HG02588 (cell line): ENCODE measurements around the gene ELP2.
"Not testable (repeated sequence)": the region's sequence is repeated elsewhere in the genome, so short reads cannot be mapped to it uniquely, and the experiment has no call there.

Source experiments
- ATAC-seq: cut with Tn5 transposase; IDR thresholded peaks from one replicate; pipeline ENCODE4 v1.9.1; 2021; ENCODE audit warnings: mild to moderate bottlenecking, moderate library complexity; ENCODE audit not compliant: unreplicated experiment

ELP2 gene

DNA sequence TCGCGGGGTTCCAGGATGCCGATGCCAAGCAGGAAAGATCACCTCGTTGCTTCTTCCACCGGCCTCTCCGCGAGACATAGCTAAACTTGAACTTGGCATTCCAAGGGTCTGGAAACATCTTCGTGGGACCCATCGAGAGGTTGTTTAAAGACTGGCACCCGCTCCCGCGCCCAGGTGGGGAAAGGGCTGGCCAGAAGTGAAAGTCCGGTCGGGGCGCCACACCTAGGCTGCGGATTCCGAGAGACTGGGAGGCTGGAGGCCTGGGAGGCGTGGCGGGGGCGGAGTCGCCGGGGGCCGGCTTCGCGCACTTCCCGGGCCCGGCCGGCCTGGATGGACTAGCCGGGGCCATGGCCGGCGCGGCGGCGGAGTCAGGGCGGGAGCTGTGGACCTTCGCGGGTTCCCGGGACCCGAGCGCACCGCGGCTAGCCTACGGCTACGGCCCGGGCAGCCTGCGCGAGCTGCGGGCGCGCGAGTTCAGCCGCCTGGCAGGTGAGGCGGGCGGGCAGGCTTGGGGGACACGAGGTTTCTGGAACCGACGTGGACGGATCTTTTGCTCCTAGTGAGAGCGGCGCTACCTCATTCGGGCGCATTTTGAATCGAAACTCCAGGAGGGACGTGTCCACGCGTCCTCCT is 57.6 kb downstream of the ELP2 start, which contains the start of gene MOCOS:
MOCOS (plus strand) TSS at position 305 of the 633 bp plus-strand sequence; CDS start at position 348, 43 bp downstream.
- ATAC-seq, result peak; percentile 79

DNA sequence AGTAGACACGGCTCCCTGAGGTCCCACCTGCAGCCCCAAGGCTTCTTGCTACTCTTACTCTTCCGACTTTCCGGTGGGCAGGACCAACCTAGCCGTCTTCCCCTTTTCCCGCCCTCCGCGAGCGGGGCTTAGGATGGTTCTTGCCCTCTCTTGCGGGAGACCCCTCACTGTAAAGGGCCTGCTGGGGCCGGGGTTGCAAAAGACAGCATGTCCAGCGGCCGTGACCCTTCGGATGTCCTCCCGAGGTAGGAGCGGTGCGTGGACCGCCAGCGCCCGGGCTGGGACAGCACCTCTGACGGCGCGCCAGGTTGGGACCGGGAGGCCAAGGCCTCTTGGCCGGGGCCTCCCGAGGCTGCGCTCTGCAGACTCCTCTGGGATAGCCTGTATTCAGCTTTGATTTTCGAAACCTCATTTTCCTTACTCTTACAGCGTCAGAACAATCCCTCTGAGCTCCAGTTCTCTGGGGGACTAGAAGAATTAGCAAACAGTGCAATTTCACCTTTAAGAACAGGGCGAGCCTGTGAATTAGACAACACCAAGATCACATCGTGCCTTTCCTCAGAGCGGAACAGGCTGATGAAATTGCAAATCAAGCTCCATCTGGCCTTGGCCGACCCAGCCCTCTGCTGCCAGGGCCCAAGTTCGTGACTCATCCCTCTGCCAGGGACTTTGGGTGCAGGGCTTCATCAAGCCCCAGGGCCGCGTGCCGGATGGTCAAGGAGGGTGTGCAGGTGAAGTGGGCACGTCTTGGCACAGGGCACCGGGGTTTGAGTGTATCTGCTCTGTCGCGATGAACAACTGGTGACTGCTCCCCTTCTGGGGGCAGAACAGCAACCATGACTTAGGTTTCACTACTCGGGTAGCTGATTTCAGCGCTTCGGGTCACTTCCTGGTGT is 58.4 kb downstream of the ELP2 start:
- no peak for ATAC-seq

DNA sequence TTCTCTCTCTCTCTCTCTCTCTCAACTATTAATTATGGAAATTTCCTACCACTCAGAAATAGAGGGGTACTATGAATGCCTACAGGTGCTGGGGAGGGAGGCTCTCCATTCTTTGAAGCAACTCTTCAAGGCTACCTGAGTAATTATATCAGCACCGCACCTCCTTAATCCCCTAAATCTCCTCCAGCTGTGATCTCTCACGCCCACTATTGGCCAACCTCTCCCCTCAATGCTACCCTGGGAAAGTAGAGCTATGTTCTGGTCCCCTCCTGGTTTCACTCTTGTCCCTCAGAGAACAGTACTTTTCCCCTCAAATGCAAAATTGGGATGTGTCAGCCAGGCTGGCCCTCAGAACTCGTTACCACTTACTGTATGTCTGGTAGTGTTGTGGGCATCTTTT is 59.2 kb downstream of the ELP2 start:
- ATAC-seq, result no peak

DNA sequence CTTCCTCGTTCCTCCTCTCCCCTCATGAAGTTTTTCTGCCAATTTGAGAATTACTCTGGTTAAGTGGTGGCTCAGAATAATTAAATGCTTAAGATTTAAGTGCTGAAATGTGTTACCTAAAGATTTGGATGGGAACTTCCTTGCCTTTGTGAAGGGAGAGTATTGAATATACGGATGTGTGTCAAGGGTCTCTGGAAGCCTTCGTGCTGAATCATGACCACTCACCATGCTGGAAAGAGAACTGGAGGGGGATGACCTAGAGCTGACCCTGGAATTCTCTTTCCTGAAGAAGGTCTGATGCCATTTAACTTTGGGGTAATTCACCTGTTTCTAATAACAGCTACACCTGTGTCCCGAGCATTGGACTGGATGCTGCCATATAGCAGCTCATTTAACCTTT is 59.8 kb downstream of the ELP2 start:
- no peak for ATAC-seq

GRCh38 chr18:36191286-36191685 is 61.6 kb downstream of the ELP2 start:
- ATAC-seq, result no peak

DNA sequence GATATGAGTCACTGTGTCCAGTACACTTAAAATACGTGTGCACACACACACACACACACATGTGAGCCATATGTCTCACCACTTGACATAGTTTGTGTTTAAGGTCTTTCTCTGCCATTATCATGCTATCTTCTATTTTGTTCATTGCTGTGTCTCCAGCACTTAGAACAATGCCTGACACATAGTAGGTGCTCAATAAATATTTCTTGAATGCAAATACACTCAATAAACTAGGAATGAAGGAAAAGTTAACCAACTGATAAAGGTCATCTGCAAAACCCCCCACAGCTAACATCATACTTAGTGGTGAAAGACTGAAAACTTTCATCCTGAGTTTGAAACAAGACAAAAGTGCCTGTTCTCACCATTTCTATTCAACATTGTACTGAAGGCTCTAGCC is 62.0 kb downstream of the ELP2 start:
- no peak for ATAC-seq

- no peak for ATAC-seq
These were observed 65.1 kb downstream of the ELP2 start for GRCh38 chr18:36194600-36195315.

- ATAC-seq, result no peak
These were observed 65.9 kb downstream of the ELP2 start for GRCh38 chr18:36195427-36196122.

DNA sequence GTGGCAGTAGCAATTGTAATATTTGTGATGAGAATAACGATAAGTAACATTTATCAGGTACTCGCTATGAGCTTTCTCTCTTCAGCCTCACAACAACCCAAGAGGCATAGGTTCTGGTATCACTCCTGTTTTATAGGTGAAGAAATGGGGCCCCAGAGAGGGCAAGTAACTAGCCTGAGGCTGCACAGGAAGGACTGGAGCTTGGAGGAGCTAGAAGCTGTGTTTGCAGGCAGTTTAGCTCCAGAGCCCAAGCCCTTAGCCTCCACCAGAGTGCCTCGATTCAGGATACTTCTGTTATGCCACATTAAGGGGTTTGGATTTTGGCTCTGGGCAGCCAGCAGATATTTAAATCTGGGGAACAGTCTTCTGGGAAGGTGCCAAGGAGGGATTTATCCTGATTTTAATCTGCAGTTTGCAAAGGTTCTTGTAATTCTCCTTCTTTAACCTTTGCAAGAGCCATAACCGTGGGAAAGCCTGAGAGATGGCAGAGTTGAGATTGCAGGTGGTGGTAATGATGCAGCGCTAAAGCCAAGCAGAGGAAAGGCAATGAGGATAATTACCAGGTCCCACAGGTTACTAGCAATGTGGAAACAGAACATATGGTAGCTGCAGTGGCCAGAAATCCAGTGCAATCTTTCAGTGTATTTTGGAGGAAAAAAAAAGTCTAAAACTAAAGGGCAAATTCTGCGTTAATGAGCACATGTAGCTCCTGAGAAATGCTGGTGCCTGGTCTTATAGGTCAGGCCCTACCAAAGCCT is 66.7 kb downstream of the ELP2 start:
- no peak for ATAC-seq

GRCh38 chr18:36197511-36198166 is 67.9 kb downstream of the ELP2 start:
- no peak for ATAC-seq

DNA sequence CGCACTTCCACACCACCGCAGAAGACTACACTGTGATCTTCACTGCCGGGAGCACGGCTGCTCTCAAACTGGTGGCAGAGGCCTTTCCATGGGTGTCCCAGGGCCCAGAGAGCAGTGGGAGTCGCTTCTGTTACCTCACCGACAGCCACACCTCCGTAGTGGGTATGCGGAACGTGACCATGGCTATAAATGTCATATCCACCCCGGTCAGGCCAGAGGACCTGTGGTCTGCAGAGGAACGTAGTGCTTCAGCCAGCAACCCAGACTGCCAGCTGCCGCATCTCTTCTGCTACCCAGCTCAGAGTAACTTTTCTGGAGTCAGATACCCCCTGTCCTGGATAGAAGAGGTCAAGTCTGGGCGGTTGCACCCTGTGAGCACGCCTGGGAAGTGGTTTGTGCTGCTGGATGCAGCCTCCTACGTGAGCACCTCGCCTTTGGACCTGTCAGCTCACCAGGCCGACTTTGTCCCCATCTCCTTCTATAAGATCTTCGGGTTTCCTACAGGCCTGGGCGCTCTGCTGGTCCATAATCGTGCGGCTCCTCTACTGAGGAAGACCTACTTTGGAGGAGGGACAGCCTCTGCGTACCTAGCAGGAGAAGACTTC is 70.1 kb downstream of the ELP2 start:
- no peak for ATAC-seq

DNA sequence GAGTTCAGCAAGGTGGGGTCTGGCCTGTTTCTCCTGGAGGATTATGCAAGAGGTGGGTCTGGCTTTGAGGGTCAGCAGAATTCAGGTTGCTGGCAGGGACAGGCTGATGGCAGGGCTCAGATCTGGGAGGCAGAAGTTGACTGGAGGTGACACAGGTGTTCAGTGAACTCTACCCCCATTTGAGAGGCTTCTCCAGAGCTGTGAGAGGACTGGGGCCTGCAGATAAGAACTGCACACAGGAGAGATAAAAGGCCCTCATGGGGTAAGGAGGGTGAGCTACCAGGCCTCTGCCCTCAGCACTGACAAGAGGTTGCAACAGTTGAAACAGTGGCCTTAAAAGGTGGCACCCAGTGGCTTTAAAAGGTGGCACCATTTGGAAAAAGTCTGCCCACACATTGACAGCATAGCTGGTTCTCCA is 70.7 kb downstream of the ELP2 start:
- ATAC-seq, result no peak

- ATAC-seq, result no peak
These were observed 72.1 kb downstream of the ELP2 start for GRCh38 chr18:36201765-36202164.

DNA sequence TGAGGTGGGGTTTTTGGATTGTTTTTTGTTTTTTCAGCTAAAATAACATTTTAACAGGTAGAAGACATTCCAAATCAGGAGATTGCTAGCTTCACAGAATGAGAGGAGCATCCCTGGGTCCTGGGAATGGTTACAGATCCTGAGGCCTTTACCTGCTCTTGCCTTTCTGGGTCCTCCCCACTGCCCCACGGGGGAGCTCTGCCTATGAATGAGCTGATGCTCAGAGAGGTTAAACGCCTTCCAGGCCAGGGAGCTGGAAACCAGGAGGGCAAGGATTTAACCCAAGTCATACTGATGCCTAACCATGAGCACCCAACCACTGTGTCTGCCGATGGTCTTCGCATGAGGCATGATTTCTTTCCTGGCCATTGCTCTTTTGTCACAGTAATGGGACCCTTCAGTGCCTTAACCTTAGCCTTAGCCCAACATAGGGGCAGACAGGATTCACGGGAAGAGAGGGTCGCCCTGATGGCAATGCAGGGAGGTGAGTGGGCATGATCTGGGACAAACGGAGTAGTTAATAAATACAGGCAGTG is 73.7 kb downstream of the ELP2 start:
- no peak for ATAC-seq

- ATAC-seq, result no peak
These were observed 75.5 kb downstream of the ELP2 start for GRCh38 chr18:36205166-36205565.

- ATAC-seq, result no peak
These were observed 77.6 kb downstream of the ELP2 start for GRCh38 chr18:36207303-36207702.

DNA sequence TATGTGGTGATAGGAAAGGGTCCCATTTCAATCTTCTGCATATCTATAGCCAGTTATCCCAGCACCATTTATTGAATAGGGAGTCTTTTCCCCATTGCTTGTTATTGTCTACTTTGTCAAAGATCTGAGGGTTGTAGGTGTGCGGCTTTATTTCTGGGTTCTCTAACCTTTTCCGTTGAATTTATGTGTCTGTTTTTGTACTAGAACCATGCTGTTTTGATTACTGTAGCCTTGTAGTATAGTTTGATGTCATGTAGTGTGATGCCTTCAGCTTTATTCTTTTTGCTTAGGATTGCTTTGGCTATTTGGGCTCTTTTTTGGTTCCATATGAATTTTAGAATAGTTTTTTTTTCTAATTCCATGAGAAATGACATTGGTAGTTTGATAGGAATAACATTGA is 78.3 kb downstream of the ELP2 start:
- ATAC-seq, result not testable (repeated sequence)

DNA sequence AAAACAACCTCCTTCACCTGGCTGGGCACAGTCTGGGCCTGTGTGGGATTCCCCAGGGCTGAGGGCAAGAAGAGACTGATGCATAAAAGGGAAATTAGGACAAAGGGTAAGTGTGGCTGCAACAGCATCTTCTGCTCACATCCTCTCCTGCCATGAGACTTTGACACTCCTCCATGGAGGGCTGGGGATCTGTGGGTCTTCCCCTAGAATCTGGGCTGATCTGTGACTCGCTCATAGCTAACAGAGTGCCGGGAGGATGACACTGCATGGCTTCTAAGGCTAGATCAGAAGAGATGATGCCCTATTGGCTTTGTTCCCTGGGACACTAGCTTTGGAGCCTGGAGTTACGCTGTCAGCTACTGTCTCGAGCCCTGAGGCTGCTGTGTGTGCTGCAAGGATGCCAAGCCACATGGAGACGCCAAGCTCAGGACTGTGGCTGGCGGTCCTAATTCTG is 81.9 kb downstream of the ELP2 start:
- no peak for ATAC-seq
